ENCODE measurements around the gene PGM3.
A peak's percentile ranks its signal among the peaks of the same experiment; 100 is the strongest.
"Not testable (repeated sequence)": the region's sequence is repeated elsewhere in the genome, so short reads cannot be mapped to it uniquely, and the experiment has no call there.

PGM3 gene

GRCh38 chr6:83192456-83192855 lies 609 bp downstream of the PGM3 start:
- Mint-ChIP-seq H3K4me3 (peak overlapping the region; percentile 96), H3K27ac (peak overlapping the region; percentile 97), H3K36me3 (peaks cover 46% of the 10 kb centered on the region), H3K4me1 (peaks cover 21% of the 10 kb centered on the region), H3K9me3 (no peaks in the 10 kb centered on the region)
- no peak for DNase-seq (ENCODE audit: low spot score in 2 of 2)
- peak; percentile 58 for ATAC-seq

DNA sequence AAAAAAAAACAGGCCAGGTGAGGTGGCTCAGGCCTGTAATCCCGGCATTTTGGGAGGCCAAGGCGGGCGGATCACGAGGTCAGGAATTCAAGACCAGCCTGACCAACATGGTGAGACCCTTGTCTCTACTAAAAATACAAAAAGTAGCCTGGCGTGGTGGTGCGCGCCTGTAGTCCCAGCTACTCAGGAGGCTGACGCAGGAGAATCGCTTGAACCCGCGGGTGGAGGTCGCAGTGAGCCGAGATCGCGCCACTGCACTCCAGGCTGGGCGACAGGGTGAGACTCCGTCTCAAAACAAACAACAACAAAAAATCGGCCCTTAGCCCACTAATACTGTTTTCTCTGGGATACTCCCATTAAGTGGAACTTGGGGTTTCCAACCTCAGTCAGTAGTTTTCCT lies 1.1 kb downstream of the PGM3 start:
- not testable (repeated sequence) for H3K9me3 Mint-ChIP-seq; DNase-seq (ENCODE audit: low spot score in 2 of 2); ATAC-seq
- Mint-ChIP-seq H3K4me1 (peaks cover 21% of the 10 kb centered on the region), H3K36me3 (peaks cover 51% of the 10 kb centered on the region), H3K4me3 (peak overlapping the region; percentile 96), H3K27ac (peak overlapping the region; percentile 97)

GRCh38 chr6:83190626-83191025 lies 2.4 kb downstream of the PGM3 start:
- no peaks in the 10 kb centered on the region for H3K9me3 Mint-ChIP-seq
- H3K27ac Mint-ChIP-seq = no peak overlapping the region
- DNase-seq (ENCODE audit: low spot score in 2 of 2) (no peak), ATAC-seq (no peak)
- H3K36me3 Mint-ChIP-seq = peaks cover 64% of the 10 kb centered on the region
- H3K4me1 Mint-ChIP-seq = peaks cover 22% of the 10 kb centered on the region
- no peak overlapping the region for H3K4me3 Mint-ChIP-seq

DNA sequence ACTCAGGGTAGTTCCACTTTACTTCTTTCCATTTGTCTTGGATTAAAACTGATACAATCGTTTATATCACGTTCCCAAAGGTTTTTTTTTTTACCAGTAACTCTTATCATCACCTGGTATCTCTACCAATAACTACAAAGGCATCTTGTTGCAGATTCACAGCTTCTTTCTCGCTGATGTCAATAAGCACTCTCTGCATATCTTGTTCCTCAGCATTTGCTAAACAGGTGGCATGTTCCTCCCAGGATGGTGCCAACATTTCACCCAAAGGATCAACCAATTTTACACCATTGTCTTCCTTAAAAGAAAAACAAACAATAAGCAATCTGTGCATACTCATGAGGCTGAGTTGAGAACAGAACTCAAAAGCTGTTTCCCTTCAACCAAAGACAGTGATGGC lies 4.6 kb downstream of the PGM3 start:
- peaks cover 85% of the 10 kb centered on the region for H3K36me3 Mint-ChIP-seq
- no peak overlapping the region for H3K27ac Mint-ChIP-seq
- H3K4me1 Mint-ChIP-seq = peaks cover 12% of the 10 kb centered on the region
- no peaks in the 10 kb centered on the region for H3K9me3 Mint-ChIP-seq
- H3K4me3 Mint-ChIP-seq = no peak overlapping the region
- ATAC-seq (no peak), DNase-seq (ENCODE audit: low spot score in 2 of 2) (no peak)

DNA sequence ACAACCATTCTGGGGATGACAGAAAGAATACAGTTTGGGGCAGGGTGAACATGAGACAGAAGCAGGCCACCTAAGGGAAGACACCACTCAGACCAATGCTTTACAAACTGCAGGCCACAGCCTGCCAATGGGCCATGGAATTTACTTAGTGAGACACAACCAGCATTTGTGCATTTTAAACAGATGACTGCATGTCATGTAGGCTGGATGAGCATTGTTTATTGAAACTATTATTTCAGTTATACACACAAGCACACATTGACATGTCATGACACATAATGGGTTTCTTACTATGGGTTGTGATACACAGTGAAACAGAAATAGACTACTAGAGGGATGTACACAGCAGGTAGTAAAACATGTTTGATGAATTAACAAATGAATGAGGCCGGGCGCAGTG lies 8.0 kb downstream of the PGM3 start:
- Mint-ChIP-seq H3K4me3 (no peak overlapping the region), H3K4me1 (peaks cover 4% of the 10 kb centered on the region), H3K27ac (peak overlapping the region; percentile 6), H3K9me3 (no peaks in the 10 kb centered on the region), H3K36me3 (peaks cover 99% of the 10 kb centered on the region)
- DNase-seq (ENCODE audit: low spot score in 2 of 2) (no peak), ATAC-seq (no peak)

DNA sequence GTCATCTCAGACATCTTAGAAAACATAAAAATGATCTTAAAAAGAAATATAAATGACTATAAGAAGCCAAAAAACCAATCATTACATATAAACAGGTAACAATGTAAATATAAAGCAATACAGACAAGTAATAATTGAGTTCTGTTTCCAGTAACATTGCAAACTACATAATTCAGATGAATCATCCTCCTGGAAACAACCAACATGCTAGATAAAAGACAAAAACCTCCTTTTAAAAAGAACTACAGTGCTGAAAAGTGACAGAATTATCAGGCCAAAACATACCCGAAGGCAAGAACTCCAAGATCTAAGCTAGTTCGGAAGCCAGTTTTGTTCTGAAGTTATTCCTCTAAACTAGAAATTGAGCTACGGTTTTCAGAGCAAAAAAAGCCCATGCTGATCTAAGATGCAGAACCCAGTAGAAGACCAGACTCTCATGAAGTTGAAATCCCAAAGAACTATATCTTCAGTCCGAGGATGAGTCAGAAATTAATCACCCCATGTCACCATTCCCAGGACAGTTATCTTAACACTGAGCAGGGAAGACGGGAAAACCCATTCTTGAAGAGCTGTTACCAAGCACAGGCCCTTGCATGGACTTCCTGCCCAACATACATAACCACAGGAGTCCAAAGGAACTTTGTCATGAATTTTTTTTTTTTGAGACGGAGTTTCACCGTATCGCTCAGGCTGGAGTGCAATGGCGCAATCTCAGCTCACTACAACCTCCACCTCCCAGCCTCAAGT lies 9.8 kb downstream of the PGM3 start:
- ATAC-seq (no peak), DNase-seq (ENCODE audit: low spot score in 2 of 2) (no peak)
- Mint-ChIP-seq H3K4me1 (peaks cover 4% of the 10 kb centered on the region), H3K36me3 (peaks cover 100% of the 10 kb centered on the region), H3K9me3 (no peaks in the 10 kb centered on the region), H3K27ac (no peak overlapping the region), H3K4me3 (no peak overlapping the region)

- Mint-ChIP-seq H3K4me3 (no peak overlapping the region), H3K36me3 (peaks cover 99% of the 10 kb centered on the region), H3K27ac (no peak overlapping the region), H3K4me1 (peaks cover 4% of the 10 kb centered on the region), H3K9me3 (no peaks in the 10 kb centered on the region)
- ATAC-seq (no peak), DNase-seq (ENCODE audit: low spot score in 2 of 2) (no peak)
These were observed 11.0 kb downstream of the PGM3 start for GRCh38 chr6:83182114-83182513.

DNA sequence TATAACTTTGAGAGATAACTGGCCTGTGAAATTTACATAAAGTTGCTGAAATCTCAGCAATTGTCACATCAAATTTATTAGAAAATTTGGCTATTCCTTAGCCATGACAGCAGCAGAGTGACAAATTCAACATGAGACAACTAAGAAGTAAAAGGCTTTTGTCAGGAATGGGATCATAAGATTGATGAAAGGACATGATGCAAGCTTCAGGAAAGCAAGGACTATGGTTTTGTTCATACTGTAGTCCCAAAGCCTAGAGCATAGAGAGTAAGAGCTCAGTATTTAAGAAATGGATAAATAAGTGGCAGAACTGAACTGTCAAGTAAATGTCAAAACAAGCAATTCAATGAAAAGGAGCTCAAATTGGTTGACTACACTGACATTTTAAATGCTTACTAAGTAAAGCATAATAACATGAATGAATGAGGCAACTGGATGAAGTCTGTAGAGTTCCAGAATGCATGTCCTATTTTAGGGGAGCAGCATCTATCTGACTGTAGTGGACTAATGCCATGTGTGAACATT lies 12.6 kb downstream of the PGM3 start:
- H3K27ac Mint-ChIP-seq = no peak overlapping the region

DNA sequence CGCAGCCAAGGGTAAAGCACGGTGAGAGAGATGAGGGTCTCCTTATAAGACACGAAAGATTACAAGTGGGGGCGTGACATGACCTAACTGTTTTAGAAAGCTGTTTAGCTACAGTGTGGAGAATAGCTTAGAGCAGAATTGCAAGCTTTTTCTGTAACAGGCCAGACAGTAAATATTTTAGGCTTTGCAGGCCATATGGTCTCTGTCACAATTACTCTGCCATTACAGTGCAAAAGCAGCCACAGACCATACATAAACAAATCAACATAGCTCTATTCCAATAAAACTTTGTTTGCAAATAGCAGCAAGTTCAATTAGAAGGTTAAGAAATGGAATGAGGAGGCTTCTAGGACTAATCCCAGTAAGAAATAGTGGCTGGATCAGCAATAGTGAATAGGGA lies 16.8 kb downstream of the PGM3 start:
- no peaks in the 10 kb centered on the region for H3K9me3 Mint-ChIP-seq
- DNase-seq (ENCODE audit: low spot score in 2 of 2) (no peak), ATAC-seq (no peak)
- peaks cover 99% of the 10 kb centered on the region for H3K36me3 Mint-ChIP-seq
- peak overlapping the region; percentile 1 for H3K27ac Mint-ChIP-seq
- H3K4me1 Mint-ChIP-seq = no peaks in the 10 kb centered on the region
- no peak overlapping the region for H3K4me3 Mint-ChIP-seq

More for the DNA sequence above, 12.6 kb downstream of the PGM3 start:
- Mint-ChIP-seq H3K4me1 (no peaks in the 10 kb centered on the region), H3K4me3 (no peak overlapping the region), H3K36me3 (peaks cover 99% of the 10 kb centered on the region), H3K9me3 (no peaks in the 10 kb centered on the region)
- ATAC-seq = no peak
- DNase-seq (ENCODE audit: low spot score in 2 of 2) = no peak

GRCh38 chr6:83169511-83169910 lies 23.6 kb downstream of the PGM3 start:
- DNase-seq (ENCODE audit: low spot score in 2 of 2) = no peak
- Mint-ChIP-seq H3K36me3 (peaks cover 96% of the 10 kb centered on the region), H3K27ac (peak overlapping the region; percentile 52)

DNA sequence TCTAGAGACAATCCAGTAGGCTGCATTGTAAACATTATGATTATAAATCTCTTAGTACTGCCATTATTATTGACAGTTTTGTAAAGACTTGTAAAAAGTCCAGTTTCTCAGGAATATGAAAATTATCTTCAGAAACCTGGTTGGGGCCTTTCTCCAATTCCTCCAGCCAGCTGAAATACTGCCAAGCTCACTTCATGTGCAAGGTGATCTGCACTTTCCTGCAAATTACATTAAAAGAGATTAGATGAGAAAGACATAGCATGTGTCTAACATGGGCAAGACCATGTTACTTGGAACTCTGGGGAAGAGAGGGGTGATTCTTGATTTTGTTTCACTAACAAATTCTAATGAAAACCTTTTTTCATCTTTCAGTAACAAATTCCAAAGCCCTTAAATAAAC lies 24.0 kb downstream of the PGM3 start:
- DNase-seq (ENCODE audit: low spot score in 2 of 2) = no peak
- no peak for ATAC-seq
- Mint-ChIP-seq H3K4me1 (no peaks in the 10 kb centered on the region), H3K27ac (peak overlapping the region; percentile 52), H3K9me3 (no peaks in the 10 kb centered on the region), H3K4me3 (no peak overlapping the region), H3K36me3 (peaks cover 96% of the 10 kb centered on the region)

More at GRCh38 chr6:83169511-83169910, 23.6 kb downstream of the PGM3 start:
- Mint-ChIP-seq H3K9me3 (no peaks in the 10 kb centered on the region), H3K4me3 (no peak overlapping the region), H3K4me1 (no peaks in the 10 kb centered on the region)
- no peak for ATAC-seq

DNA sequence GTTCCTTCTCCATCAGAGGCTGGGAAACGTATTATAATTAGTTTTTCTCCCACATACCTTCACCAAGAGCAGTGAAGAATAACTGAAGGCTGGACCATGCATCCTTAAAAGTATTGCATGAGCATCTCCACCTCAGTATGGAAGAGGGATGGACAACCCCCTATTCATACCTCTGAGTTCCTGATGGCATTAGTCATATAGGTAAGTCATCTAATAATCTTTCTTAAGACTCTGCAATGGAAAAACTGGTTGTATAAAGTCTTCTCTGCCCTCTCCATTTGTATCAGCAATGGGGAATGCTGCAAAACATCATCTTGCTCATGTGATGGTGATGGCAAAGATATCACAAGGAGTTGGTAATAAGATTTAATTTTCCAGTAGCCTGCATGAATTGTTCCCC lies 24.5 kb downstream of the PGM3 start:
- H3K4me3 Mint-ChIP-seq = no peak overlapping the region
- ATAC-seq (no peak), DNase-seq (ENCODE audit: low spot score in 2 of 2) (no peak)
- no peaks in the 10 kb centered on the region for H3K9me3 Mint-ChIP-seq
- no peaks in the 10 kb centered on the region for H3K4me1 Mint-ChIP-seq
- no peak overlapping the region for H3K27ac Mint-ChIP-seq
- peaks cover 94% of the 10 kb centered on the region for H3K36me3 Mint-ChIP-seq

GRCh38 chr6:83167726-83168278 lies 25.3 kb downstream of the PGM3 start:
- DNase-seq (ENCODE audit: low spot score in 2 of 2) (no peak), ATAC-seq (no peak)
- Mint-ChIP-seq H3K27ac (no peak overlapping the region), H3K4me3 (no peak overlapping the region), H3K36me3 (peaks cover 94% of the 10 kb centered on the region), H3K9me3 (no peaks in the 10 kb centered on the region), H3K4me1 (no peaks in the 10 kb centered on the region)

GRCh38 chr6:83160167-83160566 lies 32.9 kb downstream of the PGM3 start:
- no peak overlapping the region for H3K4me3 Mint-ChIP-seq
- H3K4me1 Mint-ChIP-seq = no peaks in the 10 kb centered on the region
- H3K36me3 Mint-ChIP-seq = peaks cover 79% of the 10 kb centered on the region

DNA sequence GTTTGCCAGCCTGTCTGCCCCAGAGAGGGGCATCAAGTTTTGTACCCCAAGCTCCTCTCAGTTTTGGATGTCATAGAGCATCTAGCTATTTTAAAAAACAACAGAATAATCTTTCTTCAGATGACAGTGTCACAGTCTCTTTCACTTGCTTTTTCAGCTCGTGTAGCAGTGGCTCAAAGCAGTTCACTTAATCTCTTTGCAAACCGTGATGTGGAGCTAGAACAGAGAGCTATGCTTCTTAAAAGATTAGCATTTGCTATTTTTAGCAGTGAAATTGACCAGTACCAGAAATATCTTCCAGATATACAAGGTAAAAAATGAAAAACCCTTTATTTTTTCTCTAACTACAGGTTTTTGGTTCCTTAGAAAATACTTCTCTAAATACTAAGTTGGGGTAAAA lies 37.3 kb downstream of the PGM3 start:
- Mint-ChIP-seq H3K9me3 (no peaks in the 10 kb centered on the region), H3K27ac (no peak overlapping the region), H3K4me1 (no peaks in the 10 kb centered on the region), H3K36me3 (peaks cover 91% of the 10 kb centered on the region), H3K4me3 (no peak overlapping the region)
- DNase-seq (ENCODE audit: low spot score in 2 of 2) (no peak), ATAC-seq (no peak)

More at GRCh38 chr6:83160167-83160566, 32.9 kb downstream of the PGM3 start:
- DNase-seq (ENCODE audit: low spot score in 2 of 2) (no peak), ATAC-seq (no peak)
- H3K27ac Mint-ChIP-seq = no peak overlapping the region
- H3K9me3 Mint-ChIP-seq = no peaks in the 10 kb centered on the region

GRCh38 chr6:83153883-83154521 lies 39.1 kb downstream of the PGM3 start:
- DNase-seq (ENCODE audit: low spot score in 2 of 2) = no peak

More at GRCh38 chr6:83153883-83154521, 39.1 kb downstream of the PGM3 start:
- Mint-ChIP-seq H3K9me3 (no peaks in the 10 kb centered on the region), H3K4me1 (no peaks in the 10 kb centered on the region), H3K36me3 (peaks cover 75% of the 10 kb centered on the region), H3K4me3 (no peak overlapping the region), H3K27ac (no peak overlapping the region)
- no peak for ATAC-seq
